ENCODE results near the gene DNAH17. TPM values are rescaled to one million over a fixed set of nuclear protein-coding genes. Genes with fewer than 3 reads are reported as not detected.

Gene DNAH17
- total RNA-seq, 1 experiment from 2014 or later: 0.69 TPM

- CTCF ChIA-PET: no interaction called here
Observed at GRCh38 chr17:78479369-78479768, 97.8 kb downstream of the DNAH17 start.

More at GRCh38 chr17:78479369-78479768, 97.8 kb downstream of the DNAH17 start:
- peaks cover 0 to 7% of the 10 kb centered on the region in 2 experiments; a peak in 2 of 4 replicates for H3K4me1 ChIP-seq (ENCODE audit: control insufficient read depth in 1 of 2, insufficient read depth in 2 of 2, low read length in 2 of 2)
- DNase-seq (ENCODE audit: low read depth, low spot score) (no peak), ATAC-seq (no peak)
- H3K9me3 ChIP-seq (ENCODE audit: control insufficient read depth in 1 of 2, insufficient read depth in 1 of 2, low read depth in 1 of 2, low read length in 2 of 2): no peaks in the 10 kb centered on the region; a peak in 1 of 4 replicates
- intact Hi-C loops (cut with micrococcal nuclease): no loop called here
- H3K9ac ChIP-seq (ENCODE audit: low read length): no peak overlapping the region
- no TSS peak for BruUV-seq (replicated peaks)
- H4K20me1 ChIP-seq (ENCODE audit: insufficient read depth): no peaks in the 10 kb centered on the region
- no peak for TF ChIP-seq FOSL1 (IDR thresholded peaks at IDR 0.05; ENCODE audit: low read depth)
- no peak for TF ChIP-seq POLR2AphosphoS5 (IDR thresholded peaks at IDR 0.05; ENCODE audit: low read depth, low read length)
- TF ChIP-seq CEBPB (IDR thresholded peaks at IDR 0.05; ENCODE audit: low read depth): no peak
- TF ChIP-seq ZBTB33 (IDR thresholded peaks at IDR 0.05; ENCODE audit: extremely low read depth, insufficient replicate concordance, low read length): no peak
- TF ChIP-seq EZH2phosphoT487 (IDR thresholded peaks at IDR 0.05; ENCODE audit: borderline replicate concordance): no peak
- no peak for TF ChIP-seq TCF7L2 (IDR thresholded peaks at IDR 0.05; ENCODE audit: borderline replicate concordance, extremely low read depth, insufficient read depth, insufficient read length)
- no peak for TF ChIP-seq POLR2A (IDR thresholded peaks at IDR 0.05; ENCODE audit: borderline replicate concordance, extremely low read depth, insufficient read depth, insufficient read length)
- TF ChIP-seq EZH2 (IDR thresholded peaks at IDR 0.05): no peak
- H3K79me2 ChIP-seq (ENCODE audit: insufficient read depth, low read length): no peaks in the 10 kb centered on the region
- H3K27ac ChIP-seq (ENCODE audit: low read depth, low read length): no peak overlapping the region
- ChIA-PET RAD21 (ENCODE audit: low non-redundant PET in 1 of 2, low total read pairs in 2 of 2, uncharacterized antibody in 2 of 2, unreplicated experiment in 2 of 2) (no interaction called here), POLR2A (no interaction called here)
- no peaks in the 10 kb centered on the region for H3K9me2 ChIP-seq (ENCODE audit: insufficient read depth)
- H3K4me3 ChIP-seq (replicated peaks in 1 of 2; ENCODE audit: low read depth in 1 of 2, low read length in 2 of 2): no peak overlapping the region
- no peaks in the 10 kb centered on the region for H3K36me3 ChIP-seq (ENCODE audit: control insufficient read depth in 1 of 2, insufficient read depth in 2 of 2, low read length in 2 of 2)
- H2AFZ ChIP-seq (ENCODE audit: low read depth, low read length, poor library complexity, severe bottlenecking): no peak overlapping the region
- H3K27me3 ChIP-seq (ENCODE audit: insufficient read depth, low read length): no peaks in the 10 kb centered on the region
- no peak overlapping the region for H3K4me2 ChIP-seq (ENCODE audit: low read length)

Measured in HCT116 (cell line).